ENCODE data around the gene PCCA. TPM values are rescaled to one million over a fixed set of nuclear protein-coding genes. Genes with fewer than 3 reads are reported as not detected.

Gene PCCA
- total and polyA plus RNA-seq, 2 donors (not counting 3 experiments of a cell fraction or from before 2014, with no cell fraction given), result 5.7 to 20.2 TPM

GRCh38 chr13:100423375-100423774, 334.5 kb downstream of the PCCA start:
- no peak for DNase-seq (ENCODE audit: low read depth, low spot score)
- no peak overlapping the region for H2AFZ ChIP-seq (ENCODE audit: low read depth, low read length)
- ChIA-PET CTCF (no interaction called here), POLR2A (no interaction called here)
- H3K9me1 ChIP-seq (replicated peaks; ENCODE audit: control insufficient read depth, extremely low read depth, insufficient read depth, low read length), result no peaks in the 10 kb centered on the region
- H3K4me2 ChIP-seq (ENCODE audit: insufficient read depth, low read length), result no peak overlapping the region
- no peak overlapping the region for H3K27ac ChIP-seq (ENCODE audit: insufficient read depth, low read depth, low read length)
- dilution Hi-C loops (cut with MboI; ENCODE audit: extremely low pct_ligation_motif_present, low sequenced_read_pairs), result no loop called here
- no TSS peak for BruUV-seq (replicated peaks)
- H3K27me3 ChIP-seq (ENCODE audit: control insufficient read depth in 2 of 2, insufficient read depth in 2 of 2, low read length in 2 of 2), result no peaks in the 10 kb centered on the region
- H4K20me1 ChIP-seq (replicated peaks; ENCODE audit: control insufficient read depth, extremely low read depth, insufficient read depth, low read length), result no peaks in the 10 kb centered on the region
- H3K9ac ChIP-seq (replicated peaks; ENCODE audit: extremely low read depth, insufficient read depth, low read length), result no peak overlapping the region
- TF ChIP-seq MYC (IDR thresholded peaks at IDR 0.05; ENCODE audit: low read depth, low read length) (no peak), FOS (IDR thresholded peaks at IDR 0.05; ENCODE audit: borderline replicate concordance, insufficient read depth, low read length) (no peak), POLR2A (IDR thresholded peaks at IDR 0.05; ENCODE audit: low read depth, low read length) (no peak), GATA2 (IDR thresholded peaks at IDR 0.05; ENCODE audit: insufficient read depth, insufficient read length, low read depth, low read length) (no peak), JUN (IDR thresholded peaks at IDR 0.05; ENCODE audit: borderline replicate concordance, insufficient read depth, insufficient read length, low read depth) (no peak), EZH2 (IDR thresholded peaks at IDR 0.05; ENCODE audit: borderline replicate concordance, low read depth, low read length, severe bottlenecking) (no peak), POLR2AphosphoS5 (IDR thresholded peaks at IDR 0.05; ENCODE audit: insufficient read depth, low read depth, low read length) (no peak), MAX (IDR thresholded peaks at IDR 0.05; ENCODE audit: insufficient read depth, insufficient read length) (no peak)
- TF ChIP-seq, protein P1, sequence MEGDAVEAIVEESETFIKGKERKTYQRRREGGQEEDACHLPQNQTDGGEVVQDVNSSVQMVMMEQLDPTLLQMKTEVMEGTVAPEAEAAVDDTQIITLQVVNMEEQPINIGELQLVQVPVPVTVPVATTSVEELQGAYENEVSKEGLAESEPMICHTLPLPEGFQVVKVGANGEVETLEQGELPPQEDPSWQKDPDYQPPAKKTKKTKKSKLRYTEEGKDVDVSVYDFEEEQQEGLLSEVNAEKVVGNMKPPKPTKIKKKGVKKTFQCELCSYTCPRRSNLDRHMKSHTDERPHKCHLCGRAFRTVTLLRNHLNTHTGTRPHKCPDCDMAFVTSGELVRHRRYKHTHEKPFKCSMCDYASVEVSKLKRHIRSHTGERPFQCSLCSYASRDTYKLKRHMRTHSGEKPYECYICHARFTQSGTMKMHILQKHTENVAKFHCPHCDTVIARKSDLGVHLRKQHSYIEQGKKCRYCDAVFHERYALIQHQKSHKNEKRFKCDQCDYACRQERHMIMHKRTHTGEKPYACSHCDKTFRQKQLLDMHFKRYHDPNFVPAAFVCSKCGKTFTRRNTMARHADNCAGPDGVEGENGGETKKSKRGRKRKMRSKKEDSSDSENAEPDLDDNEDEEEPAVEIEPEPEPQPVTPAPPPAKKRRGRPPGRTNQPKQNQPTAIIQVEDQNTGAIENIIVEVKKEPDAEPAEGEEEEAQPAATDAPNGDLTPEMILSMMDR (IDR thresholded peaks at IDR 0.05; ENCODE audit: extremely low read depth in 1 of 2, insufficient read depth in 1 of 2, low read depth in 1 of 2, low read length in 2 of 2), result no peak
- intact Hi-C loops (cut with micrococcal nuclease), result no loop called here
- H3K79me2 ChIP-seq (ENCODE audit: control insufficient read depth, insufficient read depth, low read length), result no peaks in the 10 kb centered on the region
- no peaks in the 10 kb centered on the region for H3K9me3 ChIP-seq (replicated peaks; ENCODE audit: control insufficient read depth, insufficient read depth, low read length)
- FAIRE-seq, result no peak
- no peaks in the 10 kb centered on the region for H3K36me3 ChIP-seq (ENCODE audit: control insufficient read depth in 2 of 2, extremely low read depth in 1 of 2, insufficient read depth in 2 of 2, low read length in 2 of 2)
- no peak overlapping the region for H3K4me3 ChIP-seq (replicated peaks in 1 of 3; ENCODE audit: insufficient read depth in 1 of 3, low read depth in 1 of 3, low read length in 3 of 3)
- H3K4me1 ChIP-seq (ENCODE audit: control insufficient read depth, extremely low read depth, insufficient read depth, low read length), result peaks cover 4% of the 10 kb centered on the region
